ENCODE results near the gene ADAMTSL1. TPM values are rescaled to one million over a fixed set of nuclear protein-coding genes. Genes with fewer than 3 reads are reported as not detected.

The ADAMTSL1 gene
- total RNA-seq, 1 experiment from 2014 or later = 0.95 TPM

- no peaks in the 10 kb centered on the region for H3K27me3 ChIP-seq (replicated peaks)
- H3K4me3 ChIP-seq = no peak overlapping the region
- H3K36me3 ChIP-seq = no peaks in the 10 kb centered on the region
- DNase-seq (ENCODE audit: low read depth in 1 of 2, low spot score in 2 of 2) = no peak
- no peaks in the 10 kb centered on the region for H3K4me1 ChIP-seq (replicated peaks)
- H3K9me3 ChIP-seq (replicated peaks) = no peaks in the 10 kb centered on the region
- H3K27ac ChIP-seq = no peak overlapping the region
These were observed 236.1 kb downstream of the ADAMTSL1 start for GRCh38 chr9:18710065-18710464.

GRCh38 chr9:18717759-18718158 lies 243.8 kb downstream of the ADAMTSL1 start:
- H3K36me3 ChIP-seq = no peaks in the 10 kb centered on the region
- no peaks in the 10 kb centered on the region for H3K27me3 ChIP-seq (replicated peaks)
- DNase-seq (ENCODE audit: low read depth in 1 of 2, low spot score in 2 of 2) = no peak
- no peak overlapping the region for H3K4me3 ChIP-seq
- H3K4me1 ChIP-seq (replicated peaks) = no peaks in the 10 kb centered on the region
- H3K27ac ChIP-seq = no peak overlapping the region
- no peaks in the 10 kb centered on the region for H3K9me3 ChIP-seq (replicated peaks)

- no peak for DNase-seq (ENCODE audit: low read depth in 1 of 2, low spot score in 2 of 2)
- Histone ChIP-seq H3K4me3 (no peak overlapping the region), H3K27ac (no peak overlapping the region), H3K9me3 (replicated peaks) (no peaks in the 10 kb centered on the region), H3K27me3 (replicated peaks) (no peaks in the 10 kb centered on the region), H3K36me3 (no peaks in the 10 kb centered on the region), H3K4me1 (replicated peaks) (no peaks in the 10 kb centered on the region)
These were observed 244.4 kb downstream of the ADAMTSL1 start for GRCh38 chr9:18718393-18718792.

- no peak overlapping the region for H3K4me3 ChIP-seq
- H3K4me1 ChIP-seq (replicated peaks) = no peaks in the 10 kb centered on the region
- no peaks in the 10 kb centered on the region for H3K36me3 ChIP-seq
- DNase-seq (ENCODE audit: low read depth in 1 of 2, low spot score in 2 of 2) = no peak
- no peak overlapping the region for H3K27ac ChIP-seq
- H3K27me3 ChIP-seq (replicated peaks) = no peaks in the 10 kb centered on the region
- H3K9me3 ChIP-seq (replicated peaks) = no peaks in the 10 kb centered on the region
These were observed 245.0 kb downstream of the ADAMTSL1 start for GRCh38 chr9:18718932-18719331.

- Histone ChIP-seq H3K4me3 (no peak overlapping the region), H3K9me3 (replicated peaks) (no peaks in the 10 kb centered on the region), H3K36me3 (no peaks in the 10 kb centered on the region), H3K27me3 (replicated peaks) (no peaks in the 10 kb centered on the region), H3K27ac (no peak overlapping the region), H3K4me1 (replicated peaks) (no peaks in the 10 kb centered on the region)
- no peak for DNase-seq (ENCODE audit: low read depth in 1 of 2, low spot score in 2 of 2)
These were observed 246.7 kb downstream of the ADAMTSL1 start for GRCh38 chr9:18720691-18721090.

GRCh38 chr9:18721267-18721994 lies 247.5 kb downstream of the ADAMTSL1 start:
- Histone ChIP-seq H3K4me3 (no peak overlapping the region), H3K36me3 (no peaks in the 10 kb centered on the region), H3K4me1 (replicated peaks) (no peaks in the 10 kb centered on the region; the same call in 1 of the 2 replicates), H3K27ac (no peak overlapping the region), H3K9me3 (replicated peaks) (no peaks in the 10 kb centered on the region), H3K27me3 (replicated peaks) (no peaks in the 10 kb centered on the region)
- DNase-seq (ENCODE audit: low read depth in 1 of 2, low spot score in 2 of 2) = no peak

- H3K9me3 ChIP-seq (replicated peaks) = no peaks in the 10 kb centered on the region
- no peaks in the 10 kb centered on the region for H3K36me3 ChIP-seq
- no peaks in the 10 kb centered on the region for H3K27me3 ChIP-seq (replicated peaks)
- no peak overlapping the region for H3K27ac ChIP-seq
- no peak for DNase-seq (ENCODE audit: low read depth in 1 of 2, low spot score in 2 of 2)
- H3K4me1 ChIP-seq (replicated peaks) = peaks cover 1% of the 10 kb centered on the region
- no peak overlapping the region for H3K4me3 ChIP-seq
These were observed 248.0 kb downstream of the ADAMTSL1 start for GRCh38 chr9:18721995-18722310.

GRCh38 chr9:18722882-18723281 lies 248.9 kb downstream of the ADAMTSL1 start:
- no peaks in the 10 kb centered on the region for H3K36me3 ChIP-seq
- no peak overlapping the region for H3K4me3 ChIP-seq
- no peak overlapping the region for H3K27ac ChIP-seq
- H3K4me1 ChIP-seq (replicated peaks) = peaks cover 4% of the 10 kb centered on the region
- DNase-seq (ENCODE audit: low read depth in 1 of 2, low spot score in 2 of 2) = no peak
- no peaks in the 10 kb centered on the region for H3K27me3 ChIP-seq (replicated peaks)
- H3K9me3 ChIP-seq (replicated peaks) = no peaks in the 10 kb centered on the region

GRCh38 chr9:18723366-18723765 lies 249.4 kb downstream of the ADAMTSL1 start:
- Histone ChIP-seq H3K9me3 (replicated peaks) (no peaks in the 10 kb centered on the region), H3K4me3 (no peak overlapping the region), H3K27me3 (replicated peaks) (no peaks in the 10 kb centered on the region), H3K4me1 (replicated peaks) (peaks cover 4% of the 10 kb centered on the region), H3K36me3 (no peaks in the 10 kb centered on the region), H3K27ac (no peak overlapping the region)
- DNase-seq (ENCODE audit: low read depth in 1 of 2, low spot score in 2 of 2) = no peak

- peak in 1 of 2 experiments; percentile 17 for DNase-seq (ENCODE audit: low read depth in 1 of 2, low spot score in 2 of 2)
- H3K27me3 ChIP-seq (replicated peaks) = no peaks in the 10 kb centered on the region
- no peaks in the 10 kb centered on the region for H3K9me3 ChIP-seq (replicated peaks)
- H3K4me1 ChIP-seq (replicated peaks) = peaks cover 4% of the 10 kb centered on the region
- no peak overlapping the region for H3K4me3 ChIP-seq
- no peaks in the 10 kb centered on the region for H3K36me3 ChIP-seq
- H3K27ac ChIP-seq = no peak overlapping the region
These were observed 252.6 kb downstream of the ADAMTSL1 start for GRCh38 chr9:18726546-18726945.

- no peaks in the 10 kb centered on the region for H3K36me3 ChIP-seq
- H3K4me3 ChIP-seq = no peak overlapping the region
- H3K4me1 ChIP-seq (replicated peaks) = peaks cover 4% of the 10 kb centered on the region
- H3K27me3 ChIP-seq (replicated peaks) = no peaks in the 10 kb centered on the region
- no peak for DNase-seq (ENCODE audit: low read depth in 1 of 2, low spot score in 2 of 2)
- no peak overlapping the region for H3K27ac ChIP-seq
- H3K9me3 ChIP-seq (replicated peaks) = no peaks in the 10 kb centered on the region
These were observed 254.0 kb downstream of the ADAMTSL1 start for GRCh38 chr9:18727904-18728303.

GRCh38 chr9:18728642-18729041 lies 254.7 kb downstream of the ADAMTSL1 start:
- Histone ChIP-seq H3K36me3 (no peaks in the 10 kb centered on the region), H3K27ac (no peak overlapping the region), H3K4me1 (replicated peaks) (peaks cover 4% of the 10 kb centered on the region), H3K27me3 (replicated peaks) (no peaks in the 10 kb centered on the region), H3K4me3 (no peak overlapping the region), H3K9me3 (replicated peaks) (no peaks in the 10 kb centered on the region)
- DNase-seq (ENCODE audit: low read depth in 1 of 2, low spot score in 2 of 2) = no peak

GRCh38 chr9:18730241-18730640 lies 256.3 kb downstream of the ADAMTSL1 start:
- Histone ChIP-seq H3K4me3 (no peak overlapping the region), H3K27ac (no peak overlapping the region), H3K9me3 (replicated peaks) (no peaks in the 10 kb centered on the region), H3K36me3 (no peaks in the 10 kb centered on the region), H3K27me3 (replicated peaks) (no peaks in the 10 kb centered on the region), H3K4me1 (replicated peaks) (peaks cover 4% of the 10 kb centered on the region)
- no peak for DNase-seq (ENCODE audit: low read depth in 1 of 2, low spot score in 2 of 2)

GRCh38 chr9:18739127-18739526 lies 265.2 kb downstream of the ADAMTSL1 start:
- DNase-seq (ENCODE audit: low read depth in 1 of 2, low spot score in 2 of 2) = no peak
- H3K4me1 ChIP-seq (replicated peaks) = no peaks in the 10 kb centered on the region
- no peaks in the 10 kb centered on the region for H3K9me3 ChIP-seq (replicated peaks)
- no peak overlapping the region for H3K27ac ChIP-seq
- no peaks in the 10 kb centered on the region for H3K36me3 ChIP-seq
- H3K27me3 ChIP-seq (replicated peaks) = no peaks in the 10 kb centered on the region
- no peak overlapping the region for H3K4me3 ChIP-seq

Data from SJSA1 (cell line).